ENCODE measurements around the gene DNAJC24. TPM values are rescaled to one million over a fixed set of nuclear protein-coding genes. Genes with fewer than 3 reads are reported as not detected.

Gene DNAJC24
- total RNA-seq, 1 donor from 2014 or later = 14.6 TPM

DNA sequence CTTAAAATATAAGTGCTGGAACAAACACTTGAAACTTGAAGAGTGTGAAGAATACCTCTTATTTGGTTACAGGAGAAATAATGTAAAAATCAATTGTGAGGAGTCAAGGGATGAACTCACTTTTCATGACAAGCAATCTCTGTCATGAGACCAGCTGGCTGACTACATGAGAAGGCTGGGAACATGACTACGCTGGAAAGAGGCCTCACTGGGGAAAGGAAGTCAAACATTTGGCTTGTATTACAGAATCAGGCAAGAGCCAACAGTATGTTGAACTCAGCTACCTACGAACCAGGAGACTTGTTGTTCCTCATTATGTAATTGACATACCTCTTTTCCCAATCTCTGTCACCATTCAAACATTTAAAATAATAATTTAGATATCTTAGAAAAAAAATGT is 14.5 kb upstream of the DNAJC24 start:
- no peak overlapping the region for H3K27ac Mint-ChIP-seq (ENCODE audit: unreplicated experiment)

DNA sequence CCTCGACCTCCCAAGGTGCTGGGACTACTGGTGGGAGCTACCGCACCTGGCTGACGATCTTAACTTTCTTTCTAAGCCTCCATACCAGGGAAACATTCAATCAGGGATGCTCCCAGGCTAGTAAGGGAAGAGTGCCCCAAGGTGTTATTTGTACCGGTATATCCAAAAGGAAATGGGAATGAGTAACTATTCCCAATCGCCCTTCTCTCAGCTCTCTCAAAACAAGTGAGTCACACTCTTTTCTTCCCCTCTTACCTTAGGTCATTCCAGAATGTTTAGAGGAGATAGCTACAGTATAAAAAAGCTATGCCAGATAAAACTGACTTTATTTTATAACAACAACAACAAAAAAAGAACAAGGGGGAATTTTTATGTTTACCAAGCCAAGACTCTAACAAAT is 13.8 kb upstream of the DNAJC24 start:
- H3K27me3 Mint-ChIP-seq (ENCODE audit: low read depth) = peaks cover 18% of the 10 kb centered on the region
- H3K27ac Mint-ChIP-seq (ENCODE audit: unreplicated experiment) = no peak overlapping the region
- no peaks in the 10 kb centered on the region for H3K4me1 Mint-ChIP-seq (ENCODE audit: low read depth)
- H3K36me3 Mint-ChIP-seq (ENCODE audit: low read depth) = no peaks in the 10 kb centered on the region
- TF ChIP-seq, protein P1, sequence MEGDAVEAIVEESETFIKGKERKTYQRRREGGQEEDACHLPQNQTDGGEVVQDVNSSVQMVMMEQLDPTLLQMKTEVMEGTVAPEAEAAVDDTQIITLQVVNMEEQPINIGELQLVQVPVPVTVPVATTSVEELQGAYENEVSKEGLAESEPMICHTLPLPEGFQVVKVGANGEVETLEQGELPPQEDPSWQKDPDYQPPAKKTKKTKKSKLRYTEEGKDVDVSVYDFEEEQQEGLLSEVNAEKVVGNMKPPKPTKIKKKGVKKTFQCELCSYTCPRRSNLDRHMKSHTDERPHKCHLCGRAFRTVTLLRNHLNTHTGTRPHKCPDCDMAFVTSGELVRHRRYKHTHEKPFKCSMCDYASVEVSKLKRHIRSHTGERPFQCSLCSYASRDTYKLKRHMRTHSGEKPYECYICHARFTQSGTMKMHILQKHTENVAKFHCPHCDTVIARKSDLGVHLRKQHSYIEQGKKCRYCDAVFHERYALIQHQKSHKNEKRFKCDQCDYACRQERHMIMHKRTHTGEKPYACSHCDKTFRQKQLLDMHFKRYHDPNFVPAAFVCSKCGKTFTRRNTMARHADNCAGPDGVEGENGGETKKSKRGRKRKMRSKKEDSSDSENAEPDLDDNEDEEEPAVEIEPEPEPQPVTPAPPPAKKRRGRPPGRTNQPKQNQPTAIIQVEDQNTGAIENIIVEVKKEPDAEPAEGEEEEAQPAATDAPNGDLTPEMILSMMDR (IDR thresholded peaks at IDR 0.05) = no peak
- no peak overlapping the region for H3K4me3 Mint-ChIP-seq (ENCODE audit: unreplicated experiment)
- no peak for DNase-seq (ENCODE audit: low spot score)
- peaks cover 3% of the 10 kb centered on the region for H3K9me3 Mint-ChIP-seq (ENCODE audit: low read depth)

More for the DNA sequence above, 14.5 kb upstream of the DNAJC24 start:
- DNase-seq (ENCODE audit: low spot score) = no peak
- H3K4me3 Mint-ChIP-seq (ENCODE audit: unreplicated experiment) = no peak overlapping the region
- no peaks in the 10 kb centered on the region for H3K36me3 Mint-ChIP-seq (ENCODE audit: low read depth)
- H3K4me1 Mint-ChIP-seq (ENCODE audit: low read depth) = no peaks in the 10 kb centered on the region
- TF ChIP-seq, protein P1 (IDR thresholded peaks at IDR 0.05) = no peak
- peaks cover 13% of the 10 kb centered on the region for H3K27me3 Mint-ChIP-seq (ENCODE audit: low read depth)
- peaks cover 3% of the 10 kb centered on the region for H3K9me3 Mint-ChIP-seq (ENCODE audit: low read depth)

DNA sequence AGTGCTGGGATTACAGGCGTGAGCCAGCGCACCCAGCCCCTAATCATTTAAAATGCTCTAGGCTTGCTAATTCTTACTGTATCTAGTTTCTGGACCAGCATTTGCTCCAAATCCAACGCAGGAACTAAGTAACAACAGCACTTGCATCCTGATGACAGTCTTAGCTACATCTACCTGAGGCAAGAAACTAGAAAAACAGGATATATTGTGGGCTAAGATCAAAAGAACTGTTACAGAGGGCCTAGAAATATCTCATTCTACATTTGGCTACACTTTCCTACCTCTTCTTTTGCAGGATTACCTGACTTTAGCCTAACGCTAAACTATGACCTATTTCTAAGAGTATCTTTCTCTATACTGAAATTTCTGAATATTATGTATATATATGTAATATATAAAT is 7.9 kb upstream of the DNAJC24 start:
- H3K27ac Mint-ChIP-seq (ENCODE audit: unreplicated experiment) = no peak overlapping the region

DNA sequence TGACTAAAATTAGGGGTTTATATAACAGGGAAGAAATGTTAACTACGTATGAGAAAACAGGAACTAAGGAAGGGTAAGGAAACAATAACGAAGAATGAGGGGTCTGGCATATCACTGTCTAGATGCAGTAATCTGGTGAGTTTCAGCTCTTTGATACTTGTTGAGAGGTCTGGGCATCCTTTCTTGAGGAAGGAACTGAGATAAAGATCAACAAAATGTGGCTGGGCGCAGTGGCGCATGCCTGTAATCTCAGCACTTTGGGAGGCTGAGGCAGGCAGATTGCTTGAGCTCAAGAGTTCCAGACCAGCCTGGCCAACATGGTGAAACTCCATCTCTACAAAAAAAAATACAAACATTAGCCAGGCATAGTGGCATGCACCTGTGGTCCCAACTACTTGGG is 2.9 kb upstream of the DNAJC24 start:
- Mint-ChIP-seq H3K4me1 (ENCODE audit: low read depth) (peaks cover 18% of the 10 kb centered on the region), H3K27me3 (ENCODE audit: low read depth) (peaks cover 27% of the 10 kb centered on the region), H3K27ac (ENCODE audit: unreplicated experiment) (no peak overlapping the region), H3K4me3 (ENCODE audit: unreplicated experiment) (no peak overlapping the region), H3K9me3 (ENCODE audit: low read depth) (no peaks in the 10 kb centered on the region), H3K36me3 (ENCODE audit: low read depth) (no peaks in the 10 kb centered on the region)
- no peak for DNase-seq (ENCODE audit: low spot score)
- TF ChIP-seq, protein P1 (IDR thresholded peaks at IDR 0.05) = no peak

More for the DNA sequence above, 7.9 kb upstream of the DNAJC24 start:
- no peak for DNase-seq (ENCODE audit: low spot score)
- Mint-ChIP-seq H3K9me3 (ENCODE audit: low read depth) (no peaks in the 10 kb centered on the region), H3K4me1 (ENCODE audit: low read depth) (no peaks in the 10 kb centered on the region), H3K4me3 (ENCODE audit: unreplicated experiment) (no peak overlapping the region), H3K27me3 (ENCODE audit: low read depth) (peaks cover 37% of the 10 kb centered on the region), H3K36me3 (ENCODE audit: low read depth) (no peaks in the 10 kb centered on the region)
- TF ChIP-seq, protein P1 (IDR thresholded peaks at IDR 0.05) = no peak

DNA sequence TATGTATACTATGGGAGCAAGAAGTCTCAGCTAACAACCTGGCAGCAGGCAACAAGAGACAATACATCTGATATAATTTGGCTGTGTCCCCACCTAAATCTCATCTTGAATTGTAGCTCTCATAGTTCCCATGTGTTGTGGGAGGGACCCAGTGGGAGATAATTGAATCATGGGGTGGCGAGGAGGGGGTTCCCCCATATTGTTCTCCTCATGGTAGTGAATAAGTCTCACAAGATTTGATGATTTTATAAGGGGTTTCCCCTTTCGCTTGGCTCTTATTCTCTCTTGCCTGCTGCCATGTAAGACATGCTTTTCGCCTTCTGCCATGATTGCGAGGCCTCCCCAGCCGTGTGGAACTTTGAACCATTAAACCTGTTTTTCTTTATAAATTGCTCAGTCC is 6.2 kb downstream of the DNAJC24 start:
- Mint-ChIP-seq H3K4me1 (ENCODE audit: low read depth) (peaks cover 4% of the 10 kb centered on the region), H3K36me3 (ENCODE audit: low read depth) (peaks cover 9% of the 10 kb centered on the region), H3K4me3 (ENCODE audit: unreplicated experiment) (no peak overlapping the region), H3K9me3 (ENCODE audit: low read depth) (no peaks in the 10 kb centered on the region), H3K27ac (ENCODE audit: unreplicated experiment) (no peak overlapping the region), H3K27me3 (ENCODE audit: low read depth) (no peaks in the 10 kb centered on the region)
- no peak for DNase-seq (ENCODE audit: low spot score)
- TF ChIP-seq, protein P1 (IDR thresholded peaks at IDR 0.05) = no peak

All from chondrocyte (in vitro differentiated cells).